Duodenal mucosa (tissue), 2 donors: ENCODE data around the gene GZMM.

Experiments used
- H3K27ac ChIP-seq: one replicate; pipeline ENCODE4 v1.7.0; 2013; ENCODE audit warnings: low read depth, low read length
- H3K27me3 ChIP-seq, 2 donors: one replicate each; pipeline ENCODE4 v1.7.0; 2013; ENCODE audit warnings: low read length in 2 of 2, control low read depth in 1 of 2; ENCODE audit not compliant: insufficient read depth in 2 of 2, control insufficient read depth in 1 of 2
- H3K36me3 ChIP-seq, 2 donors: one replicate each; pipeline ENCODE4 v1.7.0; 2013; ENCODE audit warnings: low read length in 2 of 2, control low read depth in 1 of 2; ENCODE audit not compliant: insufficient read depth in 2 of 2, control insufficient read depth in 1 of 2
- H3K4me1 ChIP-seq, 2 donors: one replicate each; pipeline ENCODE4 v1.7.0; 2013; ENCODE audit warnings: low read length in 2 of 2, control low read depth in 1 of 2; ENCODE audit not compliant: insufficient read depth in 2 of 2, control insufficient read depth in 1 of 2
- H3K4me3 ChIP-seq, 2 donors: one replicate each; pipeline ENCODE4 v1.7.0; 2013; ENCODE audit warnings: low read length in 2 of 2, low read depth in 1 of 2
- H3K9ac ChIP-seq, 2 donors: one replicate each; pipeline ENCODE4 v1.7.0; 2013; ENCODE audit warnings: low read length in 2 of 2, low read depth in 1 of 2
- H3K9me3 ChIP-seq, 2 donors: one replicate each; pipeline ENCODE4 v1.7.0; 2013; ENCODE audit warnings: low read length in 2 of 2, control low read depth in 1 of 2; ENCODE audit not compliant: control insufficient read depth in 1 of 2

Gene GZMM

GRCh38 chr19:536031-536880, 7.6 kb upstream of the GZMM start:
- no peaks in the 10 kb centered on the region for H3K9me3 ChIP-seq
- no peak overlapping the region for H3K4me3 ChIP-seq
- H3K36me3 ChIP-seq, result peaks cover 4 to 37% of the 10 kb centered on the region in 2 donors
- no peaks in the 10 kb centered on the region for H3K27me3 ChIP-seq
- H3K4me1 ChIP-seq, result peaks cover 12 to 14% of the 10 kb centered on the region in 2 donors
- H3K9ac ChIP-seq, result no peak overlapping the region
- H3K27ac ChIP-seq, result no peak overlapping the region

GRCh38 chr19:536881-537404, 6.9 kb upstream of the GZMM start:
- peaks cover 12 to 14% of the 10 kb centered on the region in 2 donors for H3K4me1 ChIP-seq
- no peak overlapping the region for H3K9ac ChIP-seq
- H3K4me3 ChIP-seq, result no peak overlapping the region
- no peaks in the 10 kb centered on the region for H3K27me3 ChIP-seq
- H3K9me3 ChIP-seq, result no peaks in the 10 kb centered on the region
- peaks cover 10 to 44% of the 10 kb centered on the region in 2 donors for H3K36me3 ChIP-seq
- no peak overlapping the region for H3K27ac ChIP-seq

GRCh38 chr19:538641-539428, 5.0 kb upstream of the GZMM start:
- Histone ChIP-seq H3K4me1 (peaks cover under 1 to 2% of the 10 kb centered on the region in 2 donors), H3K9me3 (no peaks in the 10 kb centered on the region), H3K4me3 (no peak overlapping the region), H3K27me3 (no peaks in the 10 kb centered on the region), H3K27ac (no peak overlapping the region), H3K36me3 (peaks cover 10 to 51% of the 10 kb centered on the region in 2 donors), H3K9ac (no peak overlapping the region)

- no peak overlapping the region for H3K4me3 ChIP-seq
- H3K9ac ChIP-seq, result no peak overlapping the region
- no peak overlapping the region for H3K27ac ChIP-seq
- H3K9me3 ChIP-seq, result no peaks in the 10 kb centered on the region
- H3K27me3 ChIP-seq, result no peaks in the 10 kb centered on the region
- peaks cover 10 to 51% of the 10 kb centered on the region in 2 donors for H3K36me3 ChIP-seq
- no peaks in the 10 kb centered on the region for H3K4me1 ChIP-seq
Measured at GRCh38 chr19:539429-540030, 4.3 kb upstream of the GZMM start.

GRCh38 chr19:540867-541637, 2.8 kb upstream of the GZMM start:
- Histone ChIP-seq H3K27ac (no peak overlapping the region), H3K27me3 (peaks cover 0 to 3% of the 10 kb centered on the region in 2 donors), H3K9ac (no peak overlapping the region), H3K4me3 (no peak overlapping the region), H3K36me3 (peaks cover 10 to 49% of the 10 kb centered on the region in 2 donors), H3K4me1 (no peaks in the 10 kb centered on the region), H3K9me3 (no peaks in the 10 kb centered on the region)

- H3K36me3 ChIP-seq, result peaks cover 10 to 43% of the 10 kb centered on the region in 2 donors
- H3K4me3 ChIP-seq, result no peak overlapping the region
- H3K27me3 ChIP-seq, result peaks cover 0 to 3% of the 10 kb centered on the region in 2 donors
- no peaks in the 10 kb centered on the region for H3K4me1 ChIP-seq
- no peak overlapping the region for H3K9ac ChIP-seq
- H3K9me3 ChIP-seq, result no peaks in the 10 kb centered on the region
- no peak overlapping the region for H3K27ac ChIP-seq
Measured at GRCh38 chr19:541699-542098, 2.2 kb upstream of the GZMM start.

- peaks cover 0 to 3% of the 10 kb centered on the region in 2 donors for H3K27me3 ChIP-seq
- no peak overlapping the region for H3K9ac ChIP-seq
- H3K4me3 ChIP-seq, result no peak overlapping the region
- no peak overlapping the region for H3K27ac ChIP-seq
- peaks cover 10 to 38% of the 10 kb centered on the region in 2 donors for H3K36me3 ChIP-seq
- H3K4me1 ChIP-seq, result no peaks in the 10 kb centered on the region
- H3K9me3 ChIP-seq, result no peaks in the 10 kb centered on the region
Measured at GRCh38 chr19:542173-542866, 1.5 kb upstream of the GZMM start.

GRCh38 chr19:547117-547516, 3.3 kb downstream of the GZMM start:
- H3K9me3 ChIP-seq, result no peaks in the 10 kb centered on the region
- no peak overlapping the region for H3K4me3 ChIP-seq
- H3K4me1 ChIP-seq, result no peaks in the 10 kb centered on the region
- H3K27ac ChIP-seq, result no peak overlapping the region
- H3K27me3 ChIP-seq, result peaks cover 0 to 3% of the 10 kb centered on the region in 2 donors
- H3K36me3 ChIP-seq, result peaks cover 0 to 5% of the 10 kb centered on the region in 2 donors
- H3K9ac ChIP-seq, result no peak overlapping the region
